SK-N-DZ (cell line): ENCODE measurements around the gene CBLIF. TPM values are rescaled to one million over a fixed set of nuclear protein-coding genes. Genes with fewer than 3 reads are reported as not detected.
"Not testable (repeated sequence)": the region's sequence is repeated elsewhere in the genome, so short reads cannot be mapped to it uniquely, and the experiment has no call there.

Source experiments
- DNase-seq: peaks from one replicate; pipeline ENCODE4 v3.0.0-alpha.2; 2015; ENCODE audit warnings: low spot score
- polyA plus RNA-seq, 2 experiments: library from polyadenylated mRNA; depleted of rRNA; stranded (reverse); fragments of >200 nt; gene quantifications; 2 replicates each; pipeline ENCODE4 v1.2.3, GENCODE V29; 2014

The CBLIF gene
- polyA plus RNA-seq (2014; cell fraction: cytosol; rRNA removed): not detected in 2 replicates
- not detected in 2 replicates for polyA plus RNA-seq (2014; cell fraction: nucleus; rRNA removed)

GRCh38 chr11:59845399-59845798, at the start of gene CBLIF:
CBLIF (minus strand) TSS chr11:59845499; CDS start chr11:59845453, 46 bp downstream.
- no peak for DNase-seq

GRCh38 chr11:59894616-59895015, 49.3 kb upstream of the CBLIF start:
- no peak for DNase-seq

- DNase-seq: peak; percentile 17
Measured at GRCh38 chr11:59891781-59892181, 46.5 kb upstream of the CBLIF start.

- DNase-seq: not testable (repeated sequence)
Measured at GRCh38 chr11:59887156-59887555, 41.9 kb upstream of the CBLIF start.

- DNase-seq: no peak
Measured at GRCh38 chr11:59883597-59883996, 38.3 kb upstream of the CBLIF start.

GRCh38 chr11:59879567-59879966, 34.3 kb upstream of the CBLIF start:
- no peak for DNase-seq

- no peak for DNase-seq
Measured at GRCh38 chr11:59878575-59878974, 33.3 kb upstream of the CBLIF start, which contains the start of gene OOSP3. OOSP3 (plus strand) TSS chr11:59878782; CDS start chr11:59878809, 27 bp downstream.

- no peak for DNase-seq
Measured at GRCh38 chr11:59877784-59878183, 32.5 kb upstream of the CBLIF start.

- no peak for DNase-seq
Measured at GRCh38 chr11:59877325-59877724, 32.0 kb upstream of the CBLIF start.

GRCh38 chr11:59875856-59876519, 30.7 kb upstream of the CBLIF start:
- no peak for DNase-seq

GRCh38 chr11:59872076-59872475, 26.8 kb upstream of the CBLIF start:
- no peak for DNase-seq

GRCh38 chr11:59867946-59868345, 22.6 kb upstream of the CBLIF start:
- no peak for DNase-seq

GRCh38 chr11:59866836-59867235, 21.5 kb upstream of the CBLIF start:
- DNase-seq: no peak

- DNase-seq: no peak
Measured at GRCh38 chr11:59866397-59866796, 21.1 kb upstream of the CBLIF start, which contains the start of gene TCN1. TCN1 (minus strand) TSS chr11:59866487; CDS start chr11:59866470, 17 bp downstream.

- DNase-seq: no peak
Measured at GRCh38 chr11:59865031-59865430, 19.7 kb upstream of the CBLIF start.

- DNase-seq: no peak
Measured at GRCh38 chr11:59862252-59862651, 17.0 kb upstream of the CBLIF start.

GRCh38 chr11:59859673-59860072, 14.4 kb upstream of the CBLIF start:
- DNase-seq: no peak

GRCh38 chr11:59857439-59858434, 12.4 kb upstream of the CBLIF start:
- DNase-seq: no peak

- DNase-seq: no peak
Measured at GRCh38 chr11:59854871-59855270, 9.6 kb upstream of the CBLIF start.

GRCh38 chr11:59851416-59851815, 6.1 kb upstream of the CBLIF start:
- not testable (repeated sequence) for DNase-seq

GRCh38 chr11:59849551-59849950, 4.3 kb upstream of the CBLIF start:
- not testable (repeated sequence) for DNase-seq

GRCh38 chr11:59849129-59849528, 3.8 kb upstream of the CBLIF start:
- DNase-seq: no peak
